Medulla oblongata (tissue), 1 donor: ENCODE results near the gene SEC61A1.
A peak's percentile ranks its signal among the peaks of the same experiment; 100 is the strongest.

Experiments used
- DNase-seq: peaks from one replicate; pipeline ENCODE4 v3.0.0-alpha.2; 2015; ENCODE audit errors: extremely low spot score

Gene SEC61A1

DNA sequence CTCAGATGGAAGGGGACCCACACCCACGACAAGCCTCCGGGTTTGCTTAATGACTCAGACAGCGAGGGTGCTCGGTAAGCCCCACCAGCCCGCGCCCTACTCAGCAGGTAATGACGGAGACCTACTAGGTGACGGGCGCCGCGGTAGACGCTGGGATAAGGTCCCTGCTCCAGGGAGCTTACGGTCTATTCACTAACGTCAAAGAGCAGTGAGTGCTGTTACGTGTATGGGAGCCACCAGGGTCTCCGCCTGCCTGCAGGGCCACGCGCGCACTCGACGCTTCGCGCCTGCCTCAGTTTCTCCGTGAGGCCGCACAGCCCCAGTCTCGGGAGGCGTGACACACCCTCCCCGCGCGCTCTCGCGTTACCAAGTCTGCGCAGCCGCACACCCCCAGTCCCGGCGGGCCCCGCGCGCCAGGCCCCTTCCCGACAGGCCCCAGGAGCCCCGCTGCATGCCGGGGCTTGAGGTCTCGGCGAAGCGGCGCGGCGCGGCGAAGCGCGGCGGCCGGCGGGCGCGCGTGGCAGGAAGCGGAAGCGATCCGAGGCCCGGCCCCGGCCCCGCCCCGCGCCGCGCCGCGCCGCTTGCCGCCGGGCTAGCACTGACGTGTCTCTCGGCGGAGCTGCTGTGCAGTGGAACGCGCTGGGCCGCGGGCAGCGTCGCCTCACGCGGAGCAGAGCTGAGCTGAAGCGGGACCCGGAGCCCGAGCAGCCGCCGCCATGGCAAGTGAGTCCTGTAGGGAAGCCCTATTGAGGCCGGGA, at the start of gene SEC61A1:
Gene SEC61A1 (plus strand): TSS at position 601 of the 758 bp plus-strand sequence. CDS start 116 bp downstream, at position 717.
- DNase-seq: peak; percentile 94

DNA sequence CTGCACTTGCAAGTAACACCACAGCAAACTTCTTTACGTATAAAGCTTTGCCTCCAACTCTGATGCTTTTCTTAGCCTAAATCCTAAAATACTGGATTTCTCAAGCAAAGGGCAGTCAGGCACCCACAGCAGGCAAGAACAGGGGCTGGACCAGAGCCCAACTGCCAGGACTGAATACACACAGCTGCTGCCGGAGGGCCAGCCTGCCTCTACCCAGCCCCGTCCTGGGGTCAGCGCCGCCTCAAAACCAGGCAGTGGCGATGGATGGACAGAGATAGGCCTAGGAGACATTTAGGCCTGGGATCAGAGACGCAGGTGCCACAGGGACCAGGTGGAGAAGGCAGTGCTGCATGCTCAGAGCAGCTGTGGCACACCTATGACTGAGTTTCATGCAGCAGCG, 47.6 kb upstream of the SEC61A1 start:
- no peak for DNase-seq

DNA sequence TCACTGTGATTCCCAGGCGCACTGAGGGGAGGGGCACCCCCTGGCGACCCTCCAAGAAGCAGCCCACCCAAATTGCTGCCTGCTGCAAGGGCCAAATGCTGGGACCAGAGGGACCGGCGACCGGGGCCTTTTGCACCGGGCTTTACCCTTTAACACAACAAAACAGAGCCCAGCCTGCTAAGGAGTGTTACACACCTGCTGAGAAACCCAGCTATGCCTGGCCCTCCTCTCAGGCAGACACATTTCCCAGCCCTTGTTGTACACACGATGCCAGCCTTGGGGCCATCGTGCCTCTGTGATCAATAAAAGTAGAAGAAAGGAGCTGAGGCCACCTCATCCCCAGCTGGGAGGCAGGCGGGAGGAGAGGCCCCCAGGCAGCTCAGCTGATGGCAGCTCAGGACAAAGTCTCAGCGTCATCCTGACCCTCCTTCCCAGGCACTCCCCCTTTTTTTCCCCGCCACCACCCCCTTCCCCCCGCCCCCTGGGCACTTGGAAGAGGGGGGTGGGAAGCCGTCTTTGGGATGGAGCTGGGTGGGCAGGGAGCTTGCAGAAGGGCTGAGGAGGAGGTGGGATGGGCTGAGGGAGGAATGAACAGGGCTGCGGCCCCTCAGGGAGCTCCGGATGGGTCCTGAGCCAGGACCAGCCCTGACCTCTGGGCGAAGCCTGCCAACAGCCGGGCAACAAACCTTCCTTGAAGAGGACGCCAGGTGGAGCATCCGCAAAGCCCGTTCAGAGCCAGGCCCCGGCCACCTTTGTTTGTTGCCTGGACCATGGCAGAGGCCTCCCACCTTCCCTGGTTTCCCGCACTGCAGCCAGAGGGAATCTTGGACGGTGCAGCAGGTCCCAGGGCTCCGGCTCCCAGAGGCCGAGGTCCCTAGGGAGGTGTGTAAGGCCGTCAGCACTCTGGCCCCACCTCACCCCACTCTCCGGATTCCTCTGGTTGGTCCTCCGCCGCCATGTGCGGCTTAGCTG, 45.9 kb upstream of the SEC61A1 start:
- DNase-seq: no peak

DNA sequence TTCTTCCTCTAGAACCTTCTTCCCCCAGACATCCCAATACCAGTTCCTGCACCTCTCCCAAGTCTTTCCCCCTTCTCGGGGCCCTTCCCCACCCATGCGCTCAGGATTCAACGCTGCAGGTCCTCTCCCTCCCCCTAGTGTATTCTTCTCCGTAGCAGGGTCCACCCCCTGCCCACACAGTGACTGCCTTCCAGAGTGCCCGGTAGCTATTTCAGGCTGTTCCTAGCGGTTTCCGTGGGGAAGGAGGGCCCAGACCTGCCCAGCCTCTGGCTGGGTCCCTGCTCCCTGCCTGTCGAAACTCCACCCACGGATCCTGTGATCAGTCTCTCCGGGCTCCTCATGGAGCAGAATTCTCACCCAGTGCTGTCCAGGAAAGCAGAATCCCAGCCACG, 45.2 kb upstream of the SEC61A1 start:
- no peak for DNase-seq

DNA sequence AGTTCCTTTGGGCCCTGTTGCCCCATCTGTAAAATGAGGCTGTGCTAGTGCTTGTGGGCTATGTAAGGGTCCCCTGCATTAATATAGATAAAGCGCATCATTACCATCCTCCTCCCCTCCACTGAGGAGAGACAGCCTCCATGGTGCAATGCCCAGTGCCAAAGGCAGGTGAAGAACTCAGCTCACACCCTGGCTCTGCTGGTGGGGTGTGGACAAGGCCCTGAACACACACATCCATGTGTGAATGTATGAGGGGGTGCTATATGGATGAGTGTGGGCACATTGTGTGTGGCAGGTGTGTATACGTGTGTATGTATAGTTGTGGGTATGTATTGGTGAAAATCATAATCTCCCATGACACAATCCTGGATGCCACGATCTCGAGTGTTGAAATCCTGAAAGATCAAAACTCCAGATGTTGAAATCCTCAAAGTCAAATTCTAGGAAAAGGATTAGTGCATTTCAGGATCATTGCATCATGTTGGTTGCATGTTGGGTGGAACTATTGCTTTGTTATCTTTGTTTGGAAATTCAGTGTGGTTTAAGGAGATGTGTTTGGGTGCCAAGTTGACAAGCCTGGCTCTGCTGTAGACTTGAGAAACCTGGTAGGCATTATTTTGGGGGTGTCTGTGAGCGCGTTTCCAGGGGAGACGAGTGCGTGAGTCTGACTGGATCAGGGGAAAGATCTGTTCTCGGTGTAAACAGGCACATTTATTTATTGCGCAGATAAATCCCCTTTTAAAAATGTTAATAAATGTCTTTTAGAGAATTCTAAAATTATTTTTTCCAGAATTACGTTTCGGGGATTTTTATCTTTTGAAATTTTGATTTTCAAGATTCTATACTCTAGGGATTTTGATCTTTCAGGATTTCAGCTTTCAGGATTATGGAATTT, 42.0 kb upstream of the SEC61A1 start:
- no peak for DNase-seq

DNA sequence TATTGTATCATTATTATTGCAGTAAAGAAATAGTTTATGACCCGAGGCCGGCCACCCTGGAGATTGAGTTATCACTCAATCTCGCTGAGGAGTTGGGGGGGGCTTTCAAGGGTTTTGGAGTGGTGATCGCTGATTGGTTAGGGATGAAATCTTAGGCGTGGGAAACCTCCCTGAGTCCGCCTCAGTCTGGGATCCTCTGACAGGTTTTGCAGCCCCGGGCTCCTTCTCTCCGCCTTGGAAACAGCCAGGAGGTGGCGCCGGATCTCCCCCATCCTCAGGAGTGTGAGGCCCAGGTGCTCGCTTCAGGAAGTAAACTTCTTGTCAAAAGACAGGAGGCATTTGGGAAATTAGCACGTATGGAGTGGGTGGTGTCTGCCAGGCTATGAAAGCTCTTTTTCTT, 41.1 kb upstream of the SEC61A1 start:
- DNase-seq: no peak

DNA sequence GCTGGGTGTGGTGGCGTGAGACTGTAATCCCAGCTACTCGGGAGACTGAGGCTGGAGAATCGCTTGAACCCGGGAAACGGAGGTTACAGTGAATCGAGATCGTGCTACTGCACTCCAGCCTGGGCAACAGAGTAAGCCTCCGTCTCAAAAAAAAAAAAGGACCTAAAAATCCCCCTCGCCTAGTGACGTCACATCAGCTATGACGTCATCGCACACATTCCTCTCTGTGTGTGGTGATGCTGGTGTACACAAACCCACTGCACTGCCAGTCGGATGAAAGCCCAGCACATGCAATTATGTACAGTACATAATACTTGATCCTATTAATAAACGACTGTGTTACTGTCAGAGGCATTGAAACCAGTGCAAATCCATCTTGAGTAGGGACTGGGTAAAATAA, 40.2 kb upstream of the SEC61A1 start:
- DNase-seq: no peak

DNA sequence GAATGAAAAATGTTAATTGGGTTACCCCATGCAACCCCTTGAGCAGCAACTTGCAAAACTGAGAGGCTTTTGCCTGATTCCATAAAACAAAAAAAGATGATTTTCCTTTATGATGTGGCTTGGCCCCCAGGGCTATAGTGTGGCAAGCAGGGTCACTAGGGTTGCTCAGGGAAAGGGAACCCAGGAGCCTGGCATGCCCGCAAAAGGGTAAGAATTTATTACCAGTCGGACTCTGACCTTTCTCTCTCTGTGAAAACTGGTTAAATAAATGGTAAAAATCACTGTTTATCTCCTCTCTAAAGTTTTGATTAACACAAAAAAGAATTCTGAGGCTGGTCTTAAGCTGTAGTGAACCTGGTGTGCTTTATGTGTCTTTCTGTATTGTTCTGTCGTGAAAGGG, 37.7 kb upstream of the SEC61A1 start:
- DNase-seq: no peak

DNA sequence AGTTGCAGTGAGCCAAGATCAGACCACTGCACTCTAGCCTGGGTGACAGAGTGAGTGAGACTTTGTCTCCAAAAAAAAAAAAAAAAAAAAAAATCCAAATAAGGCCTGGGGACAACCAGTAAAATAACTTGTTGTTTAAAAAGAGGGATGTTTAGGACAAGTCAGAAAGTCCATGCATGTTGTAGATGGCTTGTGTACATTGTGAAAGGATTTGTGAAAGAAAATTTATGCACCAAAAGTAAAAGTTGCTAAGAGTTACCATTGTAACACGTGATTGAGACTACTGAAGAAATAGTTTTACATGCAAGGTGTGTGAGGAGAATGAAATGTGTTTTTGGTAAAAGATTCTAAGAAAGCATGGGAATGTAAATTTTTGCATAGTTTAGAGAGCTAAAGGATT, 35.7 kb upstream of the SEC61A1 start:
- no peak for DNase-seq

DNA sequence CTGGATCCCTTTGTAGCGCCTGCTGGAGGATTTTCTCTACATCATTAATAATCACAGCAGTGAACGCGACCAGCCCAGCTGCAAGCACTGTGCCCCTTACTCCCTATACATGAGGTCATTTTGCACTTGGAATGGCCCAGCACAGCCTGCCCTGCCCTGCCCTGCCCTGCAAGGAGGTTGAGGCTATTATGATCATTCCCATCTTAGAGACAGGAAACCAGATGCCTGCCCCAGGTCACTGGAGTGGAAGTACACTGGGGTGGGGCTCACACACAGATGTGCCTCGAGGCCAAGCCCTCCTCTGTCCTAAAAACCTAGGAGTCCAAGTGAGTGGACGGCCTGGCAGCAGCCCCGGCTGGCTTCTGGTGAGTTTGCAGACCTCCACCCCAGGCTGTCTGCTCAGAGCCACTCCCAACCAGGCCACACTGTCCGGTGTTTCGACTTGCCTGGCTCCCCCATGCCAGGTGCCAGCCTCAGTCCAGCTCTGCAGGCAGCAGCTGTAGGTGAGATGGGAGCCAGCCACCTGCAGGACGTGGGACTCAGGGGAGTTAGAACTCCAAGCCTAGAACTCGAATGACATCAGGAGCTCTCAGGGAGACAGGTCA, 30.4 kb upstream of the SEC61A1 start:
- DNase-seq: no peak

DNA sequence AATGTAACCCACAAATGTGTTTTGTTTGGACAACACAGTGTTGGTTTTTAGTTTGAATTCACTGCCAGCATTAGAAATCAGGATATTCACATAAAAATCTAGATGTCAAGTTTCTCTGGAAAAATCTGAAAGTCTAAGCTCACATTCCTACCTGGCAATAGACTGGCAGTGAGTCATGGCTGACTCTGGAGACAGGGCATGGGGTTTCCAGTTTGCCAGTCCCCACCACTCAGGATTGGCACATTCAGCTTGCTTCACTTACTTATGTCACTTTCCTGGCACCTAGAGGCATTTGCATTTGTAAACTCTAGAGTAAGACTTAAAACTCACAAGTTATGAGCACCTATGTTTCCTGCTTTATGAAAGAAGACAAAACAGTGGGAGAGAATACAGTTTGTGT, 19.1 kb upstream of the SEC61A1 start:
- DNase-seq: no peak

DNA sequence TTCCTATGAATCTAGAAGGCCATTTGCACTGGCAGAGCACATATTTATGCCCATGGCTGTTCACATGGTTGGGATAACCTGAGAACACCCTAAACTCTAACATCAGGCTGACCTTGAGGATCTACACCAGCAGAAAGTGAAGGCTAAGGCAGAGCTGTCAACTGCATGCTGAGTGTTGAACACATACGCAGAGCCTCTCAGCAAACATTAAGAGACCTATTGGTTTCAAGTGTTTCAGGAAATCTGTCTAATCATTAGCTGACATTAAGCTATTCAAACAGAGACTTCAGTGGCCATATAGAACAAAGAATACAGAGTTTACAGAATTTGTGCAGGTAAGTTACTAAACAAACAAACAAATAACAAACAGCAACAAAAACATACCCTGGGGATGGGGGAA, 16.1 kb upstream of the SEC61A1 start:
- DNase-seq: no peak

DNA sequence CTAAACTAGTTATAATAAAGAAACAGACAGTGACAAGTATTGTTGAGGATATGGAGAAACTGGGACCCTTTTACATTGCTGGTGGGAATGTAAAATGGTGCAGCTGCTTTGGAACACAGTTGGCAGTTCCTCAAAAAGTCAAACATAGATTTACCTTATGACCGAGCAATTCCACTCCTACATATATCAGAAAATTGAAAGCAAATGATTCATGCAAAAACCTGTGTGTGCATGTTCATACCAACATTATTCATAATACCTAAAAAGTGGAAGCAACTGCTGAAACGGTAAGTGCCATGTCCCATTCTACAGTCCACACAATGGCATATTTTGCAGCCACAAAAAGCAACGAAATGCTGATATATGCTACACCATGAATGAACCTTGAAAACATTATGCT, 12.2 kb upstream of the SEC61A1 start:
- DNase-seq: no peak

DNA sequence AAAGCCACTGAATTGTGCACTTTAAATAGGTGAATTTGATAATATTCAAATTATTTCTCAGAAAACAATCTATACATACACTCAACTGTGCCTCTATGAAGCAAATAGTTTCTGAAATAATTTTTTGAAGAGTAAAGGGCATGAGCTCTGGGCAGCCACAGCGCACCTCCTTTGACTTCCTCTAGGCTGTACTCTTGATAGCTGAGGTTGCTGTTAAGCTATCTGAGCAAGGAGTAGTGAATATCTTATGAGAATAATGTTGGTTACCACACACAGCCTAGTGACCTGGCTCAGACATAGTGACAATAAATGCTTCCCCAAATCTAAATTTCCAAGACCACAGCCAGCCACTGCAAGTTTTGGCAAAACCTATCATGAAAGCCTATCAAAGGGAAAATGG, 11.6 kb upstream of the SEC61A1 start:
- DNase-seq: no peak

DNA sequence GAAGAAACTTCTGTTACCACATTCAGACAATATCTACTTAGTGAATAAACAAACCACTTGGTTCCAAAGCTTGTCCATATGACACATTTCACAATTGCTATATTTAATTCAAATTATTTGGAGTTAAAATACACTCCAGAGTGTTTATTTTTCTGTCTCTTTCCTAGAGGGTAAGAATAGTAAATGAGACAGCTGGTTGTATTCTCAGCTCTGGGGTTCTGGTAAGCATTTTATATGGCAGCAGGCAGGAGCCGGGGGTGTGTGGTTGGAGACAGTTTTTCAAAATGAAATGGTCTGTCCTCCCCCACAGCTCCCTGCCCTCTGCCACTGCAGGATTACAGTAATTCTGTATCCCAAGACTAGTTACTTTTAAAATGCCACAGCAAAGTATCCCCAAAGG, 10.9 kb upstream of the SEC61A1 start:
- DNase-seq: no peak

DNA sequence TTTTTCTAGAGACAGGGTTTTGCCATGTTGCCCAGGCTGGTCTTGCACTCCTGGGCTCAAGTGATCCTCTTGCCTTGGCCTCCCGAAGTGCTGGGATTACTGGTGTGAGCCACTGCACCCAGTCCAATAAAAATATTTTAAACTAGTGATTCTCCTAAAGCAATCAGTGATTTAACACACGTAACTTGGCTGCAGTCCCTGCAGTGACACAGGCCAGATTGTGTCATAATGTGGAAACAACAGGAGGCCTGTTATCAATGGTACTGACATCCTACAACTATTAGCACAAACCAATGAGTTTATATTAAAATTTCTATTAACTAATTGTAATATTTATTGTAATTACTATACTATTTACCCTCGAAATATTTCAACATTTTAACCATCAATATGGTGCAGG, 1.6 kb upstream of the SEC61A1 start:
- DNase-seq: no peak

DNA sequence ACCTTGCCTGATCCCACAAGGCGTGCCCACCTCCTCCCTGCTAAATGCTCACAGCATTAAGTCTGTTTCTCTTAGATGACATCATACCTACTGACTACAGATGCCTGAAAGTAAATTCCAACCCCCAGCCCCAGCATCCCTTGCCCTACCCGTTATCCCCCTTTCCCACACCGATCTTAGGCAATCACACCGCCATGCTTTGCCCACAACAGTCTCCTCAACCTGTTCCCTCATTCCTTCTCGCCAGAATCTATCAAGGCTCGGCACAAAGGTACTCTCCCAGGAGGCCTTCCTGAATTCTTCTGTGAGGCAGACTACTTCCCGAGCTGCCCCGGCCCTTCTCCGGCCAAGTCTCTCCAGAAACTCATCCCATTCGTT, 789 bp upstream of the SEC61A1 start:
- no peak for DNase-seq

DNA sequence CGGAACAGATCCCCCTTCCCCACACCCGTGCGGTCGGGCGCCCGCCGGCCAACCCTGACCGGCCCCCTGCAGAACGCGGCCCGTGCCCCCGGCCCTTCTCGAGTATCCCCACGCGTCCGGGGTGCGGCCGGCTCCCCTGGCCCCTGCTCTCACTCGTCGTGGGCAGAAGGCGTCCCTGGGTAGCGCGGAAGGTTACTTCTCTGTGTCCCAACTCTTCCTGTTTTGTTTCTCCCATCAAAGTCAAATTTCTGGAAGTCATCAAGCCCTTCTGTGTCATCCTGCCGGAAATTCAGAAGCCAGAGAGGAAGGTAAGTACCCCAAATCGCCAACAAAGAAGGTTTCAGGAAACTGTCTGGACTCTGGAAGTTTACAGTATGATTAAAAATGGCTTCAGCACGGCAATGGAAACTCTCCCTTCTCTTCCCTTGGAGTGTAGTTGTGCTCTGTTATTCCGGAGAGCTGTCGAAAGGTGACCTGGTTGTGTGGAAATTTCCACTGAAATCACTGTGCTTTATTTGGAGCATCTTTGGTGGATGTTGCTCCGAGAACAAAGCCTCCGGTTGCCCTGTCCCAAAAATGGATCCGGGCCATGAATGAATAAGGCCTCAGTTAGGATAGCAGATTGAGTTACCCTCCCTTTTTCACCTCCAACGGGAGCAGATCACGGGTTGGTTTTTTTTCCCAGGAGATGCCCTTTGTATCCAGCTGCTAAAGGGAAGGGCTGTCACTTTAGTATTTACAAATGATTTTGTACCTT, 536 bp downstream of the SEC61A1 start:
- peak; percentile 20 for DNase-seq

DNA sequence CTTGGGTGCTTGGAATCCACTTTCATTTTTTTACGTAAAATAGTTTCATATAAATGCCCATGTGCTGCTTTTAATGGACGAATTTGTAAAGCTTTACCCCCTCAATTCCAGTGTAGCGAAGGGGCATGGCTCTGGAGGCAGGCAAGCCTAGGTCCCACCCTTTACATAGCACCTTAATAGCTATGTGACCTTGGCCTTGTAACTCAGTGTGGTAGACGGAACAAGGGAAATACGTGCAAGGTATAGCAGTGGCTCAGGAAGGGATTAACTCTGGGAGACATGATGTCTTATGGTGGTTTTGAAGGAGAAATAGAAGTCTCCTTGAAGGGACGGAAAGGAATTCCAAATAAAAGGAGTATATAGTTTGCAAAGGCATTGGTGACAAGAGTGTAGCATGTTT, 1.4 kb downstream of the SEC61A1 start:
- DNase-seq: no peak

DNA sequence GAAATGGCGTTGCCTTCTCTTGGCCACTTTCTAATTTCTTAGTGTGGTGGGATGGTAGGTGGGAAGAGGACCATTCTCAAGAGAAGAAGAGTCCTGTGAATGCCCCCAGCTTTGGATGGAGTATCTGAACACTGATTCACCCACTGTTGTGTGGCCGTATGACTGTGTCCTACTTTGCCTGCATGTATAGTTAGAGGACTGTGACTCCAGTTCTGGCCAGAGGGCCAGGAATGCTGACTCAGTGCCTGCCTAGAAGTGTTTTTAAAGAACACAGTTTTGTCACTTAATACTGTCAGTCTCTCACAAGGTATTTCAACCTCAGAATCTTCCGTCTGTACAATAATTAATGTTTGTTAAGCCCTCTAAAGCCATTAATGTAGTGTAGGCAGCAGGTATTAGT, 2.1 kb downstream of the SEC61A1 start:
- DNase-seq: no peak

DNA sequence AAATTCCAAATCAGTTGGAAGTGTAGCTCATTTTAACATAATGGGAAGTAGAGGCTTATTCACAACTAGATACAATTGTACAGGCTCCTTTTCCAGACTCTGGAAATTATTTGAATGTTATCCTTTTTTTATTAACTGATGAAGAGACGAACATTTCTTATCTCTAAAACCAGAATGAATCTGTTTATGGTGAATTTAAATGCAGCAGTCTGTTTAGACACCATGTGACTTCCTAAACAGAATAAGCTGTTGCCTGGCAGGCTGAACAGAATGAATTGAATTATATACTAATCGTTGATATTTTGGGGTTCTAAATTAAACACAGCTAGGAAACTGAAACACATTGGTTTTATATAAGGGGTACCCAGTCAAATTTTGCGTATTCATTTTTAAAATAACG, 4.0 kb downstream of the SEC61A1 start:
- DNase-seq: no peak
